Spleen (tissue), 3 donors: ENCODE measurements around the gene HHAT.

Experiments used
- POLR2A ChIP-seq, 3 donors: fragments of 450-650 bp; IDR thresholded peaks; one replicate each; pipeline ENCODE4 v1.5.1; 2017; ENCODE audit warnings: antibody characterized with exemption in 3 of 3, mild to moderate bottlenecking in 1 of 3
- POLR2AphosphoS5 ChIP-seq, 3 donors: sonication (generic); formaldehyde crosslinking; IDR thresholded peaks; one replicate each; pipeline ENCODE4 v1.5.1; 2017; ENCODE audit warnings: antibody characterized with exemption in 3 of 3

DNA sequence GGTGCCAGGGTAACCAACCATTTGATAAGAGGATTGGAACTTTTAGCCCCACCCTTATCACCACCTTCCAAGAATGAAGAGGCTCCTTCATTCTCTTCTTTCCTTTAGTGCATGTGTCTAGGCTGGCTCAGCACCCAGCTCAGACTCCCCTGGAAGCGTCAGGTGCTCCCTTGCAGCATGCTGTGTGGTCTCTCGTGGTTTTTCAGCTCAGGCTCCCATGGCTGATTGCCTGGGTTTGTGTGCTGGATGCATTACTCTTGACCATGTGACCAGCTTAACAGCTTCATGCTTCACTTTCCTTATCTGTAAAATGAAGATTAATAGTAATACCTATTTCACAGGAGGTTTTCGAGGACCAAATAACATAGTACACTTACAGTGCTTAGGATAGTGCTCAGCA is 198.4 kb downstream of the HHAT start:
- no peak for TF ChIP-seq POLR2A (IDR thresholded peaks at IDR 0.05)
- no peak for TF ChIP-seq POLR2AphosphoS5 (IDR thresholded peaks at IDR 0.05)
